SJSA1 (cell line): Measurements from ENCODE around the gene GGPS1. TPM values are rescaled to one million over a fixed set of nuclear protein-coding genes. Genes with fewer than 3 reads are reported as not detected.
"Not testable (repeated sequence)": the region's sequence is repeated elsewhere in the genome, so short reads cannot be mapped to it uniquely, and the experiment has no call there.

Source experiments
- DNase-seq, 2 experiments: peaks; one replicate each; pipeline ENCODE4 v3.0.0-alpha.2; 2015 to 2020; ENCODE audit warnings: low spot score in 2 of 2, low read depth in 1 of 2
- H3K27ac ChIP-seq: fragments of 250-450 bp; sonication (Bioruptor Pico); 2 replicates; pipeline ENCODE4 v1.5.1; 2020; ENCODE audit warnings: mild to moderate bottlenecking, moderate library complexity
- H3K27me3 ChIP-seq: fragments of 250-450 bp; sonication (Bioruptor Pico); replicated peaks from 2 replicates; pipeline ENCODE4 v1.5.1; 2020; ENCODE audit warnings: mild to moderate bottlenecking, moderate library complexity
- H3K36me3 ChIP-seq: fragments of 250-450 bp; sonication (Bioruptor Pico); 2 replicates; pipeline ENCODE4 v1.5.1; 2020; ENCODE audit warnings: mild to moderate bottlenecking
- H3K4me1 ChIP-seq: fragments of 250-450 bp; sonication (Bioruptor Pico); replicated peaks from 2 replicates; pipeline ENCODE4 v1.6.1; 2021; ENCODE audit warnings: mild to moderate bottlenecking
- H3K4me3 ChIP-seq: fragments of 250-450 bp; sonication (Bioruptor Pico); 2 replicates; pipeline ENCODE4 v1.5.1; 2020; ENCODE audit warnings: mild to moderate bottlenecking
- H3K9me3 ChIP-seq: fragments of 250-450 bp; sonication (Bioruptor Pico); replicated peaks from 2 replicates; pipeline ENCODE4 v1.5.1; 2020; ENCODE audit warnings: mild to moderate bottlenecking
- total RNA-seq: library from RNA; depleted of rRNA; stranded (reverse); fragments of >200 nt; shearing (Covaris generic); gene quantifications from 2 replicates; pipeline ENCODE4 v1.2.3, GENCODE V29; 2014

GGPS1 gene
- total RNA-seq, 1 experiment from 2014 or later: 26.9 TPM

DNA sequence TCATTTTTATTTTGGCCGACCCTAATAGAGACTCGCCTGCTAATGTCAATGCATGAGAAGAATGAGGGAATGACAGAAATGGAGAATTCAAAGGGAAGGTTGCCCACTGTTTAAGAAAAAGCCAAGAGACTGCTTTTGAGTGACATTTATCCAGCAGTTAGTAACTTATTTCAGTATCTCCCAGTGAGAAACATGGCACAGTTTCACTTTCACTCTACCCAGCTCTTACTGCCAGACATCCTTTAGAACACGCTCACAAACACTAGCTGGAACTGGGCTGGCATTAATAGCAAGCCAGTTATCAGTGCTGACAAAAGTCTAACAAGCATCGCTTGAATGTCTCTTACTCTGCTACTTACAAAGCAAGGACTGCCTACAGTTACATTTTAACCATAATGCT, 8.5 kb downstream of the GGPS1 start:
- H3K27ac ChIP-seq: peak overlapping the region; percentile 7

DNA sequence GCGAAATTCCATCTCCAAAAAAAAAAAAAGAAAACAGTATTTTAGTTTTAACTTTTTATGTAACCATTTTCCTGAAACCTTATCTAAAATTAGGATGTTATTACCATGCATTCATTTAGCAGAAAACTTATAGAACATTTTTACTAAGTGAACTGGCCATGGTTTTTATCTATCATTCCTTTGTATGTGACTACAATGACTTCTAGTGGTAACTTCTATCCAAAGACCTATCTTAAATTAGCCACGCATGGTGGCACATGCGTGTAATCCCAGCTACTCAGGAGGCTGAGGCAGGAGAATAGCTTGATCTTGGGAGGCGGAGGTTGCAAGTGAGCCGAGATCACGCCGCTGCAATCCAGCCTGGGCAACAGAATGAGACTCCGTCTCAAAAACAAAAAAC, 11.4 kb downstream of the GGPS1 start:
- DNase-seq: no peak
- H3K27me3 ChIP-seq: no peaks in the 10 kb centered on the region
- no peak overlapping the region for H3K27ac ChIP-seq
- peaks cover 5% of the 10 kb centered on the region; the same call in 1 of the 2 replicates for H3K4me1 ChIP-seq
- H3K9me3 ChIP-seq: no peaks in the 10 kb centered on the region
- H3K36me3 ChIP-seq: peaks cover 44% of the 10 kb centered on the region
- no peak overlapping the region for H3K4me3 ChIP-seq

More for the DNA sequence above, 8.5 kb downstream of the GGPS1 start:
- DNase-seq: peak in 1 of 2 experiments; percentile 25
- Histone ChIP-seq H3K9me3 (no peaks in the 10 kb centered on the region), H3K36me3 (peaks cover 32% of the 10 kb centered on the region), H3K27me3 (no peaks in the 10 kb centered on the region), H3K4me1 (peaks cover 5% of the 10 kb centered on the region; the same call in 1 of the 2 replicates), H3K4me3 (no peak overlapping the region; the same call in 1 of the 2 replicates)

DNA sequence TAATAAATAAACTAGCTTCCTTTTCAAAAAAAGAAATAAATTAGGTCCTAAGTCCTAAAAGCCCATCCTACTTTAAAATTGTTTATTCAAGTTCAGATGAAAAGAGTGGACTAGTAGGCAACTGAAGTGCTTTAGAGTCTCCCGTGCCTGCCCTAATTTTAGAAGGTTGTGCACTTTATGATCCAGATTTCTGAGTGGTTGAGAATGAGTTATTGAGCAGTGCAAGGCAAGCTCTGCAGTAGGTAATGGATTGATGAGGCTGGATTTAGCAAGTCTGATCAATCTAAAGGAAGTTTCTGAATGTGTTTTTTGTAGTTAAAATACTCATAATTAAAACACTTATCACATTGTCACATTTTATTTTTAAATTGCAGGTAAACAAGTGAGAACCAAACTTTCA, 13.0 kb downstream of the GGPS1 start:
- Histone ChIP-seq H3K36me3 (peaks cover 33% of the 10 kb centered on the region), H3K4me1 (peaks cover 5% of the 10 kb centered on the region; the same call in 1 of the 2 replicates), H3K9me3 (no peaks in the 10 kb centered on the region), H3K27ac (no peak overlapping the region), H3K27me3 (no peaks in the 10 kb centered on the region), H3K4me3 (no peak overlapping the region)
- DNase-seq: no peak

DNA sequence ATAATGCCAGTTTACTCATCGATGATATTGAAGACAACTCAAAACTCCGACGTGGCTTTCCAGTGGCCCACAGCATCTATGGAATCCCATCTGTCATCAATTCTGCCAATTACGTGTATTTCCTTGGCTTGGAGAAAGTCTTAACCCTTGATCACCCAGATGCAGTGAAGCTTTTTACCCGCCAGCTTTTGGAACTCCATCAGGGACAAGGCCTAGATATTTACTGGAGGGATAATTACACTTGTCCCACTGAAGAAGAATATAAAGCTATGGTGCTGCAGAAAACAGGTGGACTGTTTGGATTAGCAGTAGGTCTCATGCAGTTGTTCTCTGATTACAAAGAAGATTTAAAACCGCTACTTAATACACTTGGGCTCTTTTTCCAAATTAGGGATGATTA, 13.7 kb downstream of the GGPS1 start:
- Histone ChIP-seq H3K27ac (no peak overlapping the region), H3K4me1 (peaks cover under 1% of the 10 kb centered on the region; the same call in 1 of the 2 replicates), H3K4me3 (no peak overlapping the region), H3K9me3 (no peaks in the 10 kb centered on the region), H3K36me3 (peaks cover 28% of the 10 kb centered on the region), H3K27me3 (no peaks in the 10 kb centered on the region)
- no peak for DNase-seq

GRCh38 chr1:235342471-235342870, 14.1 kb downstream of the GGPS1 start:
- no peaks in the 10 kb centered on the region for H3K27me3 ChIP-seq
- H3K27ac ChIP-seq: no peak overlapping the region
- H3K4me1 ChIP-seq: no peaks in the 10 kb centered on the region
- no peaks in the 10 kb centered on the region for H3K9me3 ChIP-seq
- no peak overlapping the region for H3K4me3 ChIP-seq
- peaks cover 27% of the 10 kb centered on the region for H3K36me3 ChIP-seq
- no peak for DNase-seq

DNA sequence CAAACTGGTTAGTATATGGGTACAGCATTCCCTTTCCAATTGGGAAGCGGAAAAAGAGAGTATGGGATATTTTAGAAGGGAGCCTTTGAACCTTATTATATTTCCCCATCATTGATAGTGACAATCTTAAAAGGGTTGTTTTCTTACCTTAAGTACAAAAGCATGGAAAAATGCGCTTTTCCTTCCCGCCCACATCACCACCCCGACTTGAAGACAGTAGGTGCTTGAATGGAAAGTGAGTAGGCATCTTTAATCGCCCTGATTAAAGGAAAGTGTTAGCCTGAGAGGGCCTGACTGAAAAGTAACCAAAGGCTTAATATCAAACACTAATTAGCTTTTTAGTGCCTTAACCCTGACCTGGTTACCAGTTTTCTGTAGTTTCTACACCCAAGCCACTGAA, 15.4 kb downstream of the GGPS1 start:
- Histone ChIP-seq H3K27ac (no peak overlapping the region), H3K4me1 (no peaks in the 10 kb centered on the region), H3K27me3 (no peaks in the 10 kb centered on the region), H3K4me3 (no peak overlapping the region), H3K9me3 (no peaks in the 10 kb centered on the region), H3K36me3 (peaks cover 23% of the 10 kb centered on the region)
- DNase-seq: no peak

GRCh38 chr1:235351441-235351840, 23.1 kb downstream of the GGPS1 start:
- no peak for DNase-seq
- Histone ChIP-seq H3K4me3 (no peak overlapping the region), H3K36me3 (no peaks in the 10 kb centered on the region), H3K9me3 (no peaks in the 10 kb centered on the region), H3K27ac (no peak overlapping the region), H3K4me1 (no peaks in the 10 kb centered on the region), H3K27me3 (no peaks in the 10 kb centered on the region)

DNA sequence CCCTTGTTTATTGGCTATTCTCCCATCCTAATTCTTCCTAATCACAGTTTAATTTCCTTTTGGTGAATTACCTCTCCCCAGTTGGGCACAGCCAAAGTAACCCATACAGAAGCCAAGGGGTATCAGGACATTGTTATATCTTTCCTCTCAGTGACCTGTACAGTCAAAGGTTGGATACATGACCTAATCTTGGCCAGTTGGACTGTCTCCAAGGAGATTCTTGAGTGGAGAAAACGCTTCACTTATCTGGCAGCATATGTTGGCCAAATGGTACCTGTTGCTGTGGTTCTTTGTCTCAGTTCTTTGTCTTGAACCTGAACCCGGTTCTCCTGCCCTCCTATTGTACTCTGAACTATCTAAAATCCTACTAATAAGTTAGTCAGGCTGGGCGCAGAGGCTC, 23.5 kb downstream of the GGPS1 start:
- H3K36me3 ChIP-seq: no peaks in the 10 kb centered on the region
- no peak overlapping the region for H3K27ac ChIP-seq
- no peak overlapping the region for H3K4me3 ChIP-seq
- H3K9me3 ChIP-seq: no peaks in the 10 kb centered on the region
- no peak for DNase-seq
- H3K4me1 ChIP-seq: no peaks in the 10 kb centered on the region
- no peaks in the 10 kb centered on the region for H3K27me3 ChIP-seq

GRCh38 chr1:235357485-235358373, 29.4 kb downstream of the GGPS1 start:
- H3K36me3 ChIP-seq: no peaks in the 10 kb centered on the region
- no peaks in the 10 kb centered on the region for H3K27me3 ChIP-seq
- H3K27ac ChIP-seq: no peak overlapping the region
- no peaks in the 10 kb centered on the region for H3K9me3 ChIP-seq
- no peaks in the 10 kb centered on the region for H3K4me1 ChIP-seq
- no peak for DNase-seq
- H3K4me3 ChIP-seq: no peak overlapping the region

DNA sequence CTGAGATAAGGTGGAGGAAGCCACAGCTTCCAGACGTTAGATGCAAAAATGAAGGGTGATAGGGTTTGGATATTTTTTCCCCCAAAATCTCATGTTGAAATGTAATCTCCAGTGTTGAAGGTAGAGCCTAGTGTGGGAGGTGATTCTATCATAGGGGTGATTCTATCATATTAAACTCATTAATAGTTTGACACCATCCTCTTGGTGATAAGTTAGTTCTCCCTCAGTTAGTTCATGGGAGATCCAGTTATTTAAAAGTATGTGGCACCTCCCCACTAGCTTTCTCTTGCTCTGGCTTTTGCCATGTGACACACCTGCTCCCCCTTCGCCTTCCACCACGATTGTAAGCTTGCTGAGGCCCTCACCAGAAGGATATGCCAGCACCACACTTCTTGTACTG, 30.5 kb downstream of the GGPS1 start:
- no peak overlapping the region for H3K27ac ChIP-seq
- H3K36me3 ChIP-seq: no peaks in the 10 kb centered on the region
- no peaks in the 10 kb centered on the region for H3K4me1 ChIP-seq
- DNase-seq: no peak
- no peaks in the 10 kb centered on the region for H3K27me3 ChIP-seq
- no peaks in the 10 kb centered on the region for H3K9me3 ChIP-seq
- H3K4me3 ChIP-seq: no peak overlapping the region

GRCh38 chr1:235364189-235364588, 35.8 kb downstream of the GGPS1 start:
- not testable (repeated sequence) for H3K4me3 ChIP-seq, H3K27me3 ChIP-seq, H3K36me3 ChIP-seq, H3K4me1 ChIP-seq, H3K9me3 ChIP-seq, DNase-seq, H3K27ac ChIP-seq

DNA sequence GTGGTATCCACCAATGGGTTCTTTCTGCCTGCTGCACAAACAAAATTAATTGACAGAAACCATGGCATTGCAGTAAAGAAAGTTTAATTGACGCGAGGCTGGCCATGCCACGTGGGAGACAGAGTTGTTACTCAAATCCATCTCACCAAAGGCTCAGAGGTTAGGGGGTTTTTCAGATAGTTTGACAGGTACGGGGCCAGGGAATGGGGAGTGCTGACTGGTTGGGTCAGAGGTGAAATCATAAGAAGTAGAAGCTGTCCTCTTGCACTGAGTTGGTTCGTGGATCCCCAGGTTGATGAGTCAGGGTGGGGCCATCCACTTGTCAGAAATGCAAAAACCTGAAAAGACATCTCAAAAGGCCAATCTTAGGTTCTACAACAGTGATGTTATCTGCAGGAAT, 37.9 kb downstream of the GGPS1 start:
- Histone ChIP-seq H3K27me3 (no peaks in the 10 kb centered on the region), H3K4me3 (no peak overlapping the region), H3K4me1 (peaks cover 8% of the 10 kb centered on the region; the same call in 1 of the 2 replicates), H3K9me3 (no peaks in the 10 kb centered on the region), H3K36me3 (no peaks in the 10 kb centered on the region), H3K27ac (no peak overlapping the region)
- DNase-seq: no peak

- Histone ChIP-seq H3K27ac (peak within 1 kb of the TSS; percentile 34), H3K4me1 (peaks cover 8% of the 10 kb centered on the region; the same call in 1 of the 2 replicates), H3K36me3 (peaks cover 5% of the 10 kb centered on the region; the same call in 1 of the 2 replicates), H3K27me3 (no peaks in the 10 kb centered on the region), H3K4me3 (peak within 1 kb of the TSS; percentile 56), H3K9me3 (no peaks in the 10 kb centered on the region)
- DNase-seq: peak; percentile 95 to 97
These were observed 38.9 kb downstream of the GGPS1 start, which contains the start of gene TBCE for GRCh38 chr1:235367000-235367908. Gene TBCE (plus strand): TSS chr1:235367427. CDS start chr1:235380050, 12,623 bp downstream.
